Measurements from ENCODE around the gene SDHD.
"Not testable (repeated sequence)": the region's sequence is repeated elsewhere in the genome, so short reads cannot be mapped to it uniquely, and the experiment has no call there.

SDHD gene

DNA sequence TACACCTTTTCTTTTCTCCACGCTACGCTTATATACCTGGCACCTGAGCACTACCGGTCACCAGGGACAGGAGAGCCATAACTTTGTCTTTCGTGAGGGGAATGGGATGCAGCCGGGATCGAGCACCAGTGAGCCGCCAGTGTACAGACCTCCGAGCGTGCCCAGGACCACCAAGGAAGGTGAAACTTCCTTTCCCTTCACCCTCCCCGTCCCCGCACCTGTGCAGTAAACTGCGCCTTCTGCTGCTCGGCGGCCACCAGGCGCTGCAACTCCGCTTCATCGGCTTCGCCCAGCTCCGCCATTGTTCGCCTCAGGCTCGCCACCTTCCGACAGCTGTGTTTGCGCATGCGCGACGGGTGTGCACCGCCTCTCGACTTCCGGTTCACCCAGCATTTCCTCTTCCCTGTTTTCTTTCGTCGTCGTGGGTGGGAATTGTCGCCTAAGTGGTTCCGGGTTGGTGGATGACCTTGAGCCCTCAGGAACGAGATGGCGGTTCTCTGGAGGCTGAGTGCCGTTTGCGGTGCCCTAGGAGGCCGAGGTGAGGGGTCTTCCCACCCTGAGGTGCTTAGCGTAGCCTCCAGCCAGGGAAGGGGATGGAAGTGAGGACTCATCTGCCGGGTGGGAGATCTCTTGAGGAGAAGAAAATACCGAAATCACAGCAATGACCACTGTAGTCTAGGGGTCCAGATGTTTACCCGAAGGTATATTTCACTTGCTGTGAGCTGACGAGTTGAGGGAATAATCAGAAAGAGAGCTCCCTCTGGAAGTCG is at the start of gene SDHD, which contains the start of gene TIMM8B:
Gene SDHD, plus strand, starts transcription at position 452 of the 770 bp plus-strand sequence. Its CDS starts 35 bp downstream, at position 487.
Gene TIMM8B, minus strand, starts transcription at position 335 of the 770 bp plus-strand sequence. Its CDS starts 33 bp downstream, at position 302.
- TF ChIP-seq, protein P1, sequence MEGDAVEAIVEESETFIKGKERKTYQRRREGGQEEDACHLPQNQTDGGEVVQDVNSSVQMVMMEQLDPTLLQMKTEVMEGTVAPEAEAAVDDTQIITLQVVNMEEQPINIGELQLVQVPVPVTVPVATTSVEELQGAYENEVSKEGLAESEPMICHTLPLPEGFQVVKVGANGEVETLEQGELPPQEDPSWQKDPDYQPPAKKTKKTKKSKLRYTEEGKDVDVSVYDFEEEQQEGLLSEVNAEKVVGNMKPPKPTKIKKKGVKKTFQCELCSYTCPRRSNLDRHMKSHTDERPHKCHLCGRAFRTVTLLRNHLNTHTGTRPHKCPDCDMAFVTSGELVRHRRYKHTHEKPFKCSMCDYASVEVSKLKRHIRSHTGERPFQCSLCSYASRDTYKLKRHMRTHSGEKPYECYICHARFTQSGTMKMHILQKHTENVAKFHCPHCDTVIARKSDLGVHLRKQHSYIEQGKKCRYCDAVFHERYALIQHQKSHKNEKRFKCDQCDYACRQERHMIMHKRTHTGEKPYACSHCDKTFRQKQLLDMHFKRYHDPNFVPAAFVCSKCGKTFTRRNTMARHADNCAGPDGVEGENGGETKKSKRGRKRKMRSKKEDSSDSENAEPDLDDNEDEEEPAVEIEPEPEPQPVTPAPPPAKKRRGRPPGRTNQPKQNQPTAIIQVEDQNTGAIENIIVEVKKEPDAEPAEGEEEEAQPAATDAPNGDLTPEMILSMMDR (conservative IDR thresholded peaks at IDR 0.05; ENCODE audit: control insufficient read depth, insufficient read depth, low read depth, low read length), result peak; percentile 24
- peak within 1 kb of the TSS; percentile 98 for H3K4me3 ChIP-seq (ENCODE audit: control insufficient read depth, low read depth, low read length)
- DNase-seq (ENCODE audit: low read depth), result peak; percentile 97

DNA sequence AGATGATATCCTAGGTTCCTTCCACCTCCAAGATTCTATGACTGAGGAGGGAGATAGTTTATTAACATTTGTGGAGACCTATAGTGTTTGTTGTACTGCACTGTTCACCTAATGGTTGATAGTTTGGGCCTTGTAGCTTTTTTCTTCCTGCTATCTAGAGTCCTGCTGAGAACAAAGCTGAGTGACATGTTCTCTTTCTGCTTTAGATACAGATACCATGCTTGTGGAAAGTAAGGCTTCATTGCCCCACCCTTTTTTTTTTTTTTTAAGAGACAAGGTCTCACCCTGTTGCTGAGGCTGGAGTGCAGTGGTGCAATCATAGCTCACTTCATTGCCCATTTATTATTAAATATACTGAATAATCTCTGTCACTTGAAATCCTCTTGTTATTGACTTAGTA is 49.1 kb upstream of the SDHD start:
- TF ChIP-seq, protein P1 (conservative IDR thresholded peaks at IDR 0.05; ENCODE audit: control insufficient read depth, insufficient read depth, low read depth, low read length), result no peak

DNA sequence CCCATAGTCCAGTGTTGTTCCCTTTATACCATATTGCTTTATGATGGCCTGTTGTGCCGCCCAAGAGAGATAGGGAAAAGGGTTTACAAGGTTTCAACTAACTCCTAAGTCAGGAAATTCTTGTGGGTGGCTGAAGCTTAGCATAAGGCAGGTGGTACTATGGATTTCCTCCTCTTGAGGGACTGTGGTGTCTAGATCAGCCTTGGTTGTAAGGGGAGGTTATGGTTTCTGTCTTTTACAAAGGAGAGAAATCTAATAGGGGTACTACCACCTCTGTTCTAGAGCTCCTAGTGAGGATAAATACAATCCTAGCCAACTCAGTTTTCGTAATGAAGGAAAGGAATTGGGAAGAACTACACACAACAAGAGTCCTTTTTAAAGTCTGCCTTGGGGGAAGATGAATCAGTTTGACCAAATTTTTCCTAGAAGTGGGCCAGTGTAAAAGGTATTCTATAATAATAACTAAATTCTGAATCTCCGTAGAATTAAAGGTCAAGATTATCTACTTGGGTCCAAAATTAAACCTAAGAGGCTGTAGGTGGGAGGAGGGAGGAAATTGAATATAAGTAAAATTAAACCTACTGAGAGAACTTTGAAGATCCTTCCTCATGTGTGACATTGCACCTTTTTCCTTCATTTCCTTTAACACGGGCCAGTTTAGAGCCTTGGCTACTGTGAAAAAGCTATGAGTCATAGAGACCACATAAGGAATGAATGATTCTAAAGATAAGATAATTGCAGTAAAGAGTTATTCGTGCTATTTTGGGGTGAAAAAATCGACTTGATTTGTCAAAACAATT is 44.3 kb upstream of the SDHD start:
- H3K4me3 ChIP-seq (ENCODE audit: control insufficient read depth, low read depth, low read length), result no peak overlapping the region
- DNase-seq (ENCODE audit: low read depth), result peak; percentile 26
- TF ChIP-seq, protein P1 (conservative IDR thresholded peaks at IDR 0.05; ENCODE audit: control insufficient read depth, insufficient read depth, low read depth, low read length), result no peak

More for the DNA sequence above, 49.1 kb upstream of the SDHD start:
- H3K4me3 ChIP-seq (ENCODE audit: control insufficient read depth, low read depth, low read length), result no peak overlapping the region
- DNase-seq (ENCODE audit: low read depth), result no peak

DNA sequence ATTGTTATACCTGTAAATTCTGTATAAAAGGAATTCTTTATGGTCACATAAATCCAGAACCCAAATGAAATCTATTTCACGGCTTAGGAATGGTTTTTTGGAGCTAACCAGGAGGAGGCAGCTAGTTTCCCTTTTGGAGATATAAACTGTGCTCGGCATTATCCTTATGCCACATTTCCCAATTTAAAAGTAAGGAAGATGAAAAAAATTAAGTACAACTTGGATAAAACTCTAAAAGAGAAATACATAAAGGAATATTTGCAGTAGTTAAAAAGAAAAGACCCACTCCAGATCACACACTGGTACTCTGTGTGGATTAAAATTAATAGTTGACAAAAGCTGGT is 43.7 kb upstream of the SDHD start:
- TF ChIP-seq, protein P1 (conservative IDR thresholded peaks at IDR 0.05; ENCODE audit: control insufficient read depth, insufficient read depth, low read depth, low read length), result no peak
- no peak for DNase-seq (ENCODE audit: low read depth)
- H3K4me3 ChIP-seq (ENCODE audit: control insufficient read depth, low read depth, low read length), result no peak overlapping the region

DNA sequence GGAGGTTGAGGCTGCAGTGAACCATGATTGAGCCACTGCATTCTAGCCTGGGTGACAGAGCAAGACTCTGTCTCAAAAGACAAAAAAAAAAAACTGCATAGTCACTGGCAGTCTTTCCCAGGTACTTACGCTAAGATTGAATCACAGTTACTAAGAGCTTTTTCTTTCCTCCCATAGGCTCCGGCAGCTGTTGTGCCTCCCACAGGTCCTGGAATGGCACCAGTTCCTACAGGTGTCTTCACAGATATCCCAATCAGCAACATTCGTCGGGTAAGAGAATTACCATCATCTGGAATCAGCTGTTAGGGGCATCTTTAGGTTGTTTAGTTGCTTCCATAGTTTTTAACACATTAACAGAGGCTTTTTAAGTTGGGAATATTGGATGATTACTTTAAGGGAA is 41.7 kb upstream of the SDHD start:
- TF ChIP-seq, protein P1 (conservative IDR thresholded peaks at IDR 0.05; ENCODE audit: control insufficient read depth, insufficient read depth, low read depth, low read length), result no peak
- no peak overlapping the region for H3K4me3 ChIP-seq (ENCODE audit: control insufficient read depth, low read depth, low read length)
- DNase-seq (ENCODE audit: low read depth), result no peak

DNA sequence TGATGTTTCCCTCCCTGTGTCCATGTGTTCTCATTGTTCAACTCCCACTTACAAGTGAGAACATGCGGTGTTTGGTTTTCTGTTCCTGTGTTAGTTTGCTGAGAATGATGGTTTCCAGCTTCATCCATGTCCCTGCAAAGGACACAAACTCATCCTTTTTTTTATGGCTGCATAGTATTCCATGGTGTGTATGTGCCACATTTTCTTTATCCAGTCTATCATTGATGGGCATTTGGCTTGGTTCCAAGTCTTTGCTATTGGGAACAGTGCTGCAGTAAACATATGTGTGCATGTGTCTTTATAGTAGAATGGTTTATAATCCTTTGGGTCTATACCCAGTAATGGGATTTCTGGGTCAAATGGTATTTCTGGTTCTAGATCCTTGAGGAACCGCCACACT is 40.0 kb upstream of the SDHD start:
- not testable (repeated sequence) for DNase-seq (ENCODE audit: low read depth); H3K4me3 ChIP-seq (ENCODE audit: control insufficient read depth, low read depth, low read length)

DNA sequence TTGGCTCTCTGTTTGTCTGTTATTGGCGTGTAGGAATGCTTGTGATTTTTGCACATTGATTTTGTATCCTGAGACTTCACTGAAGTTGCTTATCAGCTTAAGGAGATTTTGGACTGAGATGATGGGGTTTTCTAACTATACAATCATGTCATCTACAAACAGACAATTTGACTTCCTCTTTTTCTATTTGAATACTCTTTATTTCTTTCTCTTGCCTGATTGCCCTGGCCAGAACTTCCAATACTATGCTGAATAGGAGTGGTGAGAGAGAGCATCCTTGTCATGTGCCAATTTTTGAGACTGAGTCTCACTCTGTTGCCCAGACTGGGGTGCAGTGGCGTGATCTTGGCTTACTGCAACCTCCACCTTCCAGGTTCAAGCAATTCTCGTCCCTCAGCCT is 38.4 kb upstream of the SDHD start:
- H3K4me3 ChIP-seq (ENCODE audit: control insufficient read depth, low read depth, low read length); DNase-seq (ENCODE audit: low read depth): not testable (repeated sequence)
